A549 (cell line): ENCODE data around the gene DPH5. TPM values are rescaled to one million over a fixed set of nuclear protein-coding genes. Genes with fewer than 3 reads are reported as not detected.

Experiments
- ATAC-seq, 2 experiments: fragments of 200-7000 bp in 1 of 2; fragments of >200 bp in 1 of 2; cut with Nextera tagmentation in 1 of 2; cut with Tn5 transposase in 1 of 2; 3 replicates each; pipeline versions ENCODE4 v1.8.0 to v1.9.1; 2018 to 2020; ENCODE audit warnings: mild to moderate bottlenecking in 1 of 2, moderate library complexity in 1 of 2
- CTCF ChIA-PET: fragments of 300-600 bp; sonication (Branson Sonifier 250); formaldehyde crosslinking; extraction: SDS; loops from one replicate; lab custom pipeline; 2021; ENCODE audit warnings: antibody characterized with exemption, inconsistent platforms; lab: Yijun Ruan, JAX
- POLR2A ChIA-PET: fragments of 350-600 bp; formaldehyde crosslinking; extraction: SDS; loops from one replicate; lab custom pipeline; 2021; ENCODE audit warnings: antibody characterized with exemption, inconsistent platforms; lab: Yijun Ruan, JAX
- DNase-seq, 2 experiments: peaks; one replicate each; pipeline versions ENCODE4 v3.0.0 to v3.0.0-alpha.2; 2011 to 2016; ENCODE audit warnings: low read depth in 1 of 2, low spot score in 1 of 2
- FAIRE-seq: peaks from 2 replicates; lab custom pipeline; 2011; peaks lifted over from hg19 to GRCh38; lab: Jason Lieb, UNC
- H3K27ac ChIP-seq, 2 experiments: fragments of >200 bp; sonication (Bioruptor Twin); formaldehyde crosslinking; 3 replicates each; pipeline ENCODE4 v1.5.1; 2016 to 2017
- H3K4me1 ChIP-seq: fragments of >200 bp; sonication (Bioruptor Twin); formaldehyde crosslinking; 3 replicates; pipeline ENCODE4 v1.6.1; 2016
- H3K4me2 ChIP-seq: fragments of >200 bp; sonication (Bioruptor Twin); formaldehyde crosslinking; 3 replicates; pipeline ENCODE4 v1.6.1; 2016
- H3K4me3 ChIP-seq: fragments of >200 bp; sonication (Bioruptor Twin); formaldehyde crosslinking; 3 replicates; pipeline ENCODE4 v1.5.1; 2016
- H3K9me3 ChIP-seq: fragments of >200 bp; sonication (Bioruptor Twin); formaldehyde crosslinking; 3 replicates; pipeline ENCODE4 v1.6.1; 2016
- EP300 ChIP-seq, 2 experiments: fragments of >200 bp; sonication (Bioruptor Twin); formaldehyde crosslinking; IDR thresholded peaks; 2 replicates in 1 of 2; 3 replicates in 1 of 2; pipeline ENCODE4 v1.6.1; 2016 to 2017
- HEYL ChIP-seq: fragments of 250-450 bp; sonication (Bioruptor Pico); IDR thresholded peaks from 2 replicates; pipeline ENCODE4 v1.8.0; 2021; ENCODE audit warnings: mild to moderate bottlenecking, moderate library complexity
- JUN ChIP-seq, 2 experiments: fragments of >200 bp; sonication (Bioruptor Twin); formaldehyde crosslinking; IDR thresholded peaks; 2 replicates in 1 of 2; 3 replicates in 1 of 2; pipeline ENCODE4 v1.6.1; 2016 to 2017
- JUNB ChIP-seq: fragments of >200 bp; sonication (Bioruptor Twin); formaldehyde crosslinking; IDR thresholded peaks from 2 replicates; pipeline ENCODE4 v1.6.1; 2016
- KDM1A ChIP-seq: fragments of 200-600 bp; sonication (generic); IDR thresholded peaks from 2 replicates; pipeline ENCODE4 v1.6.1; 2016; ENCODE audit warnings: low read depth, mild to moderate bottlenecking
- MAFK ChIP-seq: fragments of 450-650 bp; IDR thresholded peaks from 2 replicates; pipeline ENCODE4 v1.6.1; 2014; ENCODE audit not compliant: partially characterized antibody
- MYC ChIP-seq: IDR thresholded peaks from 2 replicates; pipeline ENCODE4 v1.6.1; 2012; ENCODE audit warnings: mild to moderate bottlenecking, inconsistent platforms, low read length, improper control_type of control experiment, borderline replicate concordance
- NPAS2 ChIP-seq: fragments of 250-450 bp; sonication (Bioruptor Pico); IDR thresholded peaks from 2 replicates; pipeline ENCODE4 v1.8.0; 2022; ENCODE audit warnings: mild to moderate bottlenecking, moderate library complexity, borderline replicate concordance
- RARB ChIP-seq: fragments of 250-450 bp; sonication (Bioruptor Pico); IDR thresholded peaks from 2 replicates; pipeline ENCODE4 v1.8.0; 2021; ENCODE audit warnings: mild to moderate bottlenecking, moderate library complexity
- RCOR1 ChIP-seq: fragments of 150-350 bp; IDR thresholded peaks from 2 replicates; pipeline ENCODE4 v1.6.1; 2014; ENCODE audit warnings: antibody characterized with exemption, low read length, low read depth
- RNF2 ChIP-seq: fragments of 200-600 bp; sonication (generic); IDR thresholded peaks from 2 replicates; pipeline ENCODE4 v1.6.1; 2016; ENCODE audit warnings: low read depth, mild to moderate bottlenecking, antibody characterized with exemption, moderate library complexity, borderline replicate concordance
- SREBF2 ChIP-seq: fragments of 450-650 bp; IDR thresholded peaks from 2 replicates; pipeline ENCODE4 v1.6.1; 2014; ENCODE audit warnings: mild to moderate bottlenecking, moderate library complexity
- TFCP2L1 ChIP-seq: fragments of 250-450 bp; sonication (Bioruptor Pico); IDR thresholded peaks from 2 replicates; pipeline ENCODE4 v1.5.0; 2021; ENCODE audit warnings: mild to moderate bottlenecking
- WGBS: methylation state at CpG from one replicate; pipeline ENCODE4 v1.1.6; 2017; ENCODE audit errors: missing lambda C conversion rate; 5-methylcytosine and 5-hydroxymethylcytosine counted together
- polyA plus RNA-seq, 4 experiments: library from polyadenylated mRNA; depleted of rRNA in 3 of 4; stranded (reverse); fragments of >200 nt; fragmentation: RNase III in 1 of 4; extraction: RNeasy Plus Mini Kit Qiagen cat#74134 plus additional on column Dnase treatment in 1 of 4; gene quantifications; 2 replicates in 3 of 4; 3 replicates in 1 of 4; pipeline ENCODE4 v1.2.3, GENCODE V29; 2011 to 2017
- TF ChIP-seq, protein P1 (sequence below): IDR thresholded peaks from 2 replicates; pipeline ENCODE4 v1.6.1; 2012
- TF ChIP-seq, protein P2 (sequence below): fragments of >200 bp; sonication (Bioruptor Twin); formaldehyde crosslinking; IDR thresholded peaks from 3 replicates; pipeline ENCODE4 v1.6.1; 2016
- TF ChIP-seq, protein P3 (sequence below): fragments of 200-600 bp; sonication (generic); IDR thresholded peaks from 2 replicates; pipeline ENCODE4 v1.6.1; 2016; ENCODE audit warnings: antibody characterized with exemption, mild to moderate bottlenecking, moderate library complexity

DPH5 gene
- polyA plus RNA-seq, 2 of the 4 experiments (the other 2 are of a cell fraction) = 40.4 to 89.7 TPM

DNA sequence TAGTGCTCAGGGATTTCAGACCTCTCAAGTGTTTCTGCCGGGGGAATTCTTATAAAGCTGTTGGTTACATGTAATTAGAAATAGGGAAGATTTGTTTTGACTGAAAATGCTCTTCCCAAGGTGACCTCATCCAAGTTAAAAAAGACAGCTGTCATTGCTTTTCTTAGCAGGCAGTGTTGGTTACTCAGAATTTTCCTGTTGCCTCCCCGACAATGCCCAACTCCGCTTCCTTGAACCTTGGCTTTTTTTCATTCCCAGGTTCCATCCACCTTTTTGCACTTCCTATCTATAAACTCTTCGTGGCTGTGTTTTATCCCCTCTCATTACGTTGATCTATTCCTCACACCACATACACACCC is 825 bp upstream of the DPH5 start:
- DNase-seq (no peak), ATAC-seq (no peak), FAIRE-seq (no peak)
- Histone ChIP-seq H3K4me1 (peaks cover 31% of the 10 kb centered on the region; the same call in 2 of the 3 replicates), H3K4me3 (peak overlapping the region; percentile 76), H3K4me2 (peak overlapping the region; percentile 82), H3K27ac (peak overlapping the region; percentile 86 to 94), H3K9me3 (no peaks in the 10 kb centered on the region)
- ChIA-PET POLR2A (no interaction called here), CTCF (interaction anchor here (0.6 to 1.6 kb wide), 2 partner anchors 212 to 263 kb away, joined by 3 to 4 read pairs; no protein-coding TSS in a partner anchor)
- WGBS = 45% methylated on average over 5 of the region's 5 CpGs
- TF ChIP-seq, protein P1, sequence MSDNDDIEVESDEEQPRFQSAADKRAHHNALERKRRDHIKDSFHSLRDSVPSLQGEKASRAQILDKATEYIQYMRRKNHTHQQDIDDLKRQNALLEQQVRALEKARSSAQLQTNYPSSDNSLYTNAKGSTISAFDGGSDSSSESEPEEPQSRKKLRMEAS = no peak
- TF ChIP-seq JUN (IDR thresholded peaks at IDR 0.05) = no peak
- TF ChIP-seq MAFK = no peak
- TF ChIP-seq MYC = no peak
- no peak for TF ChIP-seq RNF2
- TF ChIP-seq RCOR1 = no peak
- TF ChIP-seq JUNB = no peak

DNA sequence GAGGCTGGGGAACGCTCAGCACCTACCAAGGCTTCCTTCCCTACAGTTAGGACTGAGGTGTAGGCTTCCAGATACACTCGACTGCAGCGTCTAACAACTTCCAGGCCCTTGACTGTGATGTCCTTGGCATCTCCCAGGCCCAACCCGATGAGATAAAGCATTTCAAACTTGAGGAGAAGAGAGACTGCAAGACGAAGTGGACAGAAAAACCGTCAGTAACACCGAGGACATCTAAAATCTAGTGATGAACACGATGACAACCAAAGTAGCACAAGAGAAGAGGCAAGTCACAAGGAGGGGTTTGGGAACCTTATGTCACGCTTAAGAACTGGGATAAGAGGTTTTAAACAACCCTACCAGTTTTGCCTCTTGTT is 314 bp downstream of the DPH5 start:
- 1% methylated on average over 9 of the region's 9 CpGs for WGBS

DNA sequence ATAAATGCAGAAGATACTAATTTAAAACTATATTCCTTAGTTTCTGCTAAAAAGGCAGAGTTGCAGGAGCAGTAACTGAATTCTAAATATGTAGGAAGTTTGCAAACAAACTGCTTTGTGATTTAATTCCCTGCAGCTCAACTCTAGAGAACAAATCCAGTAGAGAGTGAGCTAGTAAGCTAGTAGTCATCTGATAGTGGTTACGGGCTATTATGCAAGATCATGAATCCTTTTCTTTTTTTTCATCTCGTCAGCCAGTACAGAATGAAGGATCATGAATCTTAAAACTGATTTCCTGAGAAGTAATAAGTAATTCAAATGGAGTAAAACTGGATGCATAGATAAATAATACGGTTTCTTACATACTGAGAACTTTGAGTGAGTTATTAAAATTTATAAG is 3.3 kb downstream of the DPH5 start:
- Histone ChIP-seq H3K27ac (no peak overlapping the region), H3K4me1 (peaks cover 15% of the 10 kb centered on the region; the same call in 2 of the 3 replicates), H3K9me3 (no peaks in the 10 kb centered on the region), H3K4me2 (no peak overlapping the region), H3K4me3 (no peak overlapping the region)
- no peak for FAIRE-seq
- CTCF ChIA-PET = no interaction called here
- ATAC-seq = no peak
- POLR2A ChIA-PET = no interaction called here
- no peak for DNase-seq
- TF ChIP-seq HEYL (no peak), RARB (CRISPR knock-in tag) (no peak), SREBF2 (no peak), MYC (no peak), JUN (IDR thresholded peaks at IDR 0.05) (no peak), KDM1A (no peak), NPAS2 (CRISPR knock-in tag) (no peak), EP300 (IDR thresholded peaks at IDR 0.05) (no peak), TFCP2L1 (CRISPR knock-in tag) (no peak)
- TF ChIP-seq, protein P2, sequence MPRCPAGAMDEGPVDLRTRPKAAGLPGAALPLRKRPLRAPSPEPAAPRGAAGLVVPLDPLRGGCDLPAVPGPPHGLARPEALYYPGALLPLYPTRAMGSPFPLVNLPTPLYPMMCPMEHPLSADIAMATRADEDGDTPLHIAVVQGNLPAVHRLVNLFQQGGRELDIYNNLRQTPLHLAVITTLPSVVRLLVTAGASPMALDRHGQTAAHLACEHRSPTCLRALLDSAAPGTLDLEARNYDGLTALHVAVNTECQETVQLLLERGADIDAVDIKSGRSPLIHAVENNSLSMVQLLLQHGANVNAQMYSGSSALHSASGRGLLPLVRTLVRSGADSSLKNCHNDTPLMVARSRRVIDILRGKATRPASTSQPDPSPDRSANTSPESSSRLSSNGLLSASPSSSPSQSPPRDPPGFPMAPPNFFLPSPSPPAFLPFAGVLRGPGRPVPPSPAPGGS = no peak
- 86% methylated on average over 3 of the region's 3 CpGs for WGBS

More for the DNA sequence above, 314 bp downstream of the DPH5 start:
- H3K4me2 ChIP-seq = peak overlapping the region; percentile 92
- peak overlapping the region; percentile 76 for H3K4me3 ChIP-seq
- ChIA-PET CTCF (no interaction called here), POLR2A (no interaction called here)
- ATAC-seq (peak; percentile 61 to 70), DNase-seq (no peak), FAIRE-seq (no peak)
- peak overlapping the region; percentile 86 to 94 for H3K27ac ChIP-seq
- peaks cover 31% of the 10 kb centered on the region; the same call in 2 of the 3 replicates for H3K4me1 ChIP-seq
- H3K9me3 ChIP-seq = no peaks in the 10 kb centered on the region
- no peak for TF ChIP-seq SREBF2
- TF ChIP-seq KDM1A = no peak
- TF ChIP-seq, protein P3, sequence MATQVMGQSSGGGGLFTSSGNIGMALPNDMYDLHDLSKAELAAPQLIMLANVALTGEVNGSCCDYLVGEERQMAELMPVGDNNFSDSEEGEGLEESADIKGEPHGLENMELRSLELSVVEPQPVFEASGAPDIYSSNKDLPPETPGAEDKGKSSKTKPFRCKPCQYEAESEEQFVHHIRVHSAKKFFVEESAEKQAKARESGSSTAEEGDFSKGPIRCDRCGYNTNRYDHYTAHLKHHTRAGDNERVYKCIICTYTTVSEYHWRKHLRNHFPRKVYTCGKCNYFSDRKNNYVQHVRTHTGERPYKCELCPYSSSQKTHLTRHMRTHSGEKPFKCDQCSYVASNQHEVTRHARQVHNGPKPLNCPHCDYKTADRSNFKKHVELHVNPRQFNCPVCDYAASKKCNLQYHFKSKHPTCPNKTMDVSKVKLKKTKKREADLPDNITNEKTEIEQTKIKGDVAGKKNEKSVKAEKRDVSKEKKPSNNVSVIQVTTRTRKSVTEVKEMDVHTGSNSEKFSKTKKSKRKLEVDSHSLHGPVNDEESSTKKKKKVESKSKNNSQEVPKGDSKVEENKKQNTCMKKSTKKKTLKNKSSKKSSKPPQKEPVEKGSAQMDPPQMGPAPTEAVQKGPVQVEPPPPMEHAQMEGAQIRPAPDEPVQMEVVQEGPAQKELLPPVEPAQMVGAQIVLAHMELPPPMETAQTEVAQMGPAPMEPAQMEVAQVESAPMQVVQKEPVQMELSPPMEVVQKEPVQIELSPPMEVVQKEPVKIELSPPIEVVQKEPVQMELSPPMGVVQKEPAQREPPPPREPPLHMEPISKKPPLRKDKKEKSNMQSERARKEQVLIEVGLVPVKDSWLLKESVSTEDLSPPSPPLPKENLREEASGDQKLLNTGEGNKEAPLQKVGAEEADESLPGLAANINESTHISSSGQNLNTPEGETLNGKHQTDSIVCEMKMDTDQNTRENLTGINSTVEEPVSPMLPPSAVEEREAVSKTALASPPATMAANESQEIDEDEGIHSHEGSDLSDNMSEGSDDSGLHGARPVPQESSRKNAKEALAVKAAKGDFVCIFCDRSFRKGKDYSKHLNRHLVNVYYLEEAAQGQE = no peak
